Psoas muscle (tissue), 8 donors: ENCODE measurements around the gene SNRNP25. TPM values are rescaled to one million over a fixed set of nuclear protein-coding genes. Genes with fewer than 3 reads are reported as not detected.

ENCODE experiments used
- ATAC-seq, 4 donors: fragments of 200-7000 bp; cut with Tn5 transposase; one replicate each; pipeline ENCODE4 v1.9.1; 2020; ENCODE audit warnings: moderate library complexity in 3 of 4, mild to moderate bottlenecking in 2 of 4
- DNase-seq, 2 donors: peaks; one replicate each; pipeline ENCODE4 v3.0.0-alpha.2; 2020
- H3K27ac ChIP-seq: fragments of 200-600 bp; one replicate; pipeline ENCODE4 v1.8.0; 2022
- H3K27me3 ChIP-seq, 3 donors: fragments of 200-600 bp in 1 of 3; one replicate each; pipeline versions ENCODE4 v1.6.1 to v1.8.0; 2013 to 2022; ENCODE audit warnings: low read length in 2 of 3, mild to moderate bottlenecking in 2 of 3, moderate library complexity in 1 of 3; ENCODE audit not compliant: insufficient read depth in 3 of 3
- H3K36me3 ChIP-seq, 2 donors: fragments of 200-600 bp in 1 of 2; one replicate each; pipeline versions ENCODE4 v1.6.1 to v1.8.0; 2013 to 2022; ENCODE audit warnings: low read depth in 1 of 2, mild to moderate bottlenecking in 1 of 2, moderate library complexity in 1 of 2; ENCODE audit not compliant: insufficient read depth in 1 of 2
- H3K4me1 ChIP-seq: fragments of 200-600 bp; one replicate; pipeline ENCODE4 v1.8.0; 2022
- H3K4me3 ChIP-seq: fragments of 200-600 bp; one replicate; pipeline ENCODE4 v1.8.0; 2022; ENCODE audit warnings: mild to moderate bottlenecking
- H3K9me3 ChIP-seq: fragments of 200-600 bp; one replicate; pipeline ENCODE4 v1.8.0; 2022
- WGBS, 3 donors: extraction: QIAGEN DNeasy Blood & Tissue Kit; methylation state at CpG; one replicate each; pipeline versions ENCODE4 v1.1.6 to v1.1.7; 2013; 5-methylcytosine and 5-hydroxymethylcytosine counted together
- intact Hi-C, 2 donors: fragments of 100-400 bp; cut with DNase I; formaldehyde crosslinking; loops; one replicate each; pipeline versions ENCODE4 v1.11.0 to v1.14.2; 2022
- polyA plus RNA-seq, 3 donors: library from polyadenylated mRNA; stranded (reverse); fragments of 200-250 nt; gene quantifications; one replicate each; pipeline ENCODE4 v1.2.3, GENCODE V29; 2013
- total RNA-seq, 4 donors: library from RNA; stranded (reverse); fragmentation: NEBNext Ultra II Directional in 2 of 4; extraction: Animal tissue kit (Norgen Biotek cat#: 25700) in 2 of 4; gene quantifications; one replicate each; pipeline versions ENCODE4 v1.2.1 to v1.2.4, GENCODE V29; 2021 to 2023
- TF ChIP-seq, protein P1 (sequence below): fragments of 200-600 bp; IDR thresholded peaks from one replicate; pipeline ENCODE4 v1.8.0; 2022; ENCODE audit warnings: antibody characterized with exemption
- donor health status: healthy with polysubstance abuse.
- donor health status: DM: no; HTN: no; CAD: no; lungs with moderate emphysema.
- donor health status: Bipolar disorder and iron deficiency.
- donor health status: healthy.
- donor health status: DM: yes; HTN: yes; CAD: no.
- donor health status: DM: no; HTN: no; CAD: no.
- donor health status: DM: no; HTN: no; CAD: no.
- donor health status: DM: yes; HTN: yes; CAD: no.

Gene SNRNP25
- total and polyA plus RNA-seq, 7 donors: 40.0 to 82.2 (median 62.0) TPM

DNA sequence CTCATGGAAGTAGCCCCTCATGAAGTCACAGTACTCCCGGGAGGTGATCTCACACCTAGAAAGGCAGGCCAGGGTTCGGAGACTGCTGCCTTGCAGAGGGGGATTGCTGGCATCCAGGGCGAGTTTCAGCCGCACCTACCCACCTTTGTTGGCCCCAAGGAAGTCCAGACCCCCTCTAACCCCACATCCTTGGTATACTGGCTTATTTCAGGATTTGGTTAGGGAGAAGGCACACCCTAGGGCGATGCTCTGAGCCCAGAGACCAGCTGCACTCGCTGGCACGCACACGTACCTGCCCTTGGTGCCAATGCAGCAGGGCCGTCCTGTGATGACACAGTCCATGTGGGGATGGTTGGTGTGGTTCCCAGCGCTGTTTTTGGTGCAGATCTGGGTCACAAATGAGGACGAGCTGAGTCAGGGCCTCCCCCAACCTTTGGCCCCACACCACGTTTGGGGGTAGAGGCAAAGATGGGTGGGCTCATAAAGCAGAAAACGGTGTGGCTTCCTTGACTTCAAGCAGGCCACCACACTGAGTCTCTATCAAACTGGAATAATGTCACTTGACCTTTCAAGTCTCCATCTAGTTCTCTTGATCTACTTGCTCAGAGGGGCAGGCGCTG is 5.9 kb downstream of the SNRNP25 start:
- intact Hi-C loops: no loop called here
- H3K4me3 ChIP-seq: no peak overlapping the region
- WGBS, 3 donors: 56 to 76% (median 59%) methylated on average over 14 of the region's 14 CpGs
- peaks cover 11% of the 10 kb centered on the region for H3K4me1 ChIP-seq
- H3K9me3 ChIP-seq: no peaks in the 10 kb centered on the region
- ATAC-seq (peak in 2 of 4 donors; percentile 31 to 33), DNase-seq (peak in 1 of 2 donors; percentile 10)
- peaks cover 7 to 93% of the 10 kb centered on the region in 2 donors for H3K36me3 ChIP-seq
- TF ChIP-seq, protein P1, sequence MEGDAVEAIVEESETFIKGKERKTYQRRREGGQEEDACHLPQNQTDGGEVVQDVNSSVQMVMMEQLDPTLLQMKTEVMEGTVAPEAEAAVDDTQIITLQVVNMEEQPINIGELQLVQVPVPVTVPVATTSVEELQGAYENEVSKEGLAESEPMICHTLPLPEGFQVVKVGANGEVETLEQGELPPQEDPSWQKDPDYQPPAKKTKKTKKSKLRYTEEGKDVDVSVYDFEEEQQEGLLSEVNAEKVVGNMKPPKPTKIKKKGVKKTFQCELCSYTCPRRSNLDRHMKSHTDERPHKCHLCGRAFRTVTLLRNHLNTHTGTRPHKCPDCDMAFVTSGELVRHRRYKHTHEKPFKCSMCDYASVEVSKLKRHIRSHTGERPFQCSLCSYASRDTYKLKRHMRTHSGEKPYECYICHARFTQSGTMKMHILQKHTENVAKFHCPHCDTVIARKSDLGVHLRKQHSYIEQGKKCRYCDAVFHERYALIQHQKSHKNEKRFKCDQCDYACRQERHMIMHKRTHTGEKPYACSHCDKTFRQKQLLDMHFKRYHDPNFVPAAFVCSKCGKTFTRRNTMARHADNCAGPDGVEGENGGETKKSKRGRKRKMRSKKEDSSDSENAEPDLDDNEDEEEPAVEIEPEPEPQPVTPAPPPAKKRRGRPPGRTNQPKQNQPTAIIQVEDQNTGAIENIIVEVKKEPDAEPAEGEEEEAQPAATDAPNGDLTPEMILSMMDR: no peak
- no peak overlapping the region for H3K27ac ChIP-seq
- H3K27me3 ChIP-seq: no peaks in the 10 kb centered on the region

DNA sequence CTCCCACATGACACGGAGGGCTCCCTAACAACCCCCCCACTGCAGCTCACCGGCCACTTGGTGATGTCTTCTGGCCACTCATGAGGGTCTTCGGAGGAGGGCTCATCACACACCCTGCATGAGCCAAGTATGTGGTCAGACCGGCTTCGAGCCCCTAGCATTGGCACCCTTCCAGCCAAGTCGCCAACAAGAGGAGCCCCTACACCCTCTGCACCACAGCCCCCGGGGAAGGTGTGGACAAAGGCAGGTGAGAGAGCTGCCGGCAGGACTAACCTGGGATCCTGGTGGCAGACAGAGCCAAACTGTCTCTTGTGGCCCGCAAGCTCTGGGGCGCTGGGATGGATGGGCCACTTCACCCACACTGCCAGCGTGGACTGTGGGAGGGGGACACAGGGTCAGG is 6.5 kb downstream of the SNRNP25 start:
- no peak overlapping the region for H3K4me3 ChIP-seq
- H3K27ac ChIP-seq: no peak overlapping the region
- ATAC-seq: no peak
- TF ChIP-seq, protein P1: no peak
- H3K27me3 ChIP-seq: no peaks in the 10 kb centered on the region
- 79 to 83% (median 81%) methylated on average over 11 of the region's 11 CpGs for WGBS, 3 donors
- H3K9me3 ChIP-seq: no peaks in the 10 kb centered on the region
- intact Hi-C loops: no loop called here
- DNase-seq: peak in 1 of 2 donors; percentile 12
- H3K4me1 ChIP-seq: peaks cover 11% of the 10 kb centered on the region
- H3K36me3 ChIP-seq: peaks cover 7 to 96% of the 10 kb centered on the region in 2 donors

DNA sequence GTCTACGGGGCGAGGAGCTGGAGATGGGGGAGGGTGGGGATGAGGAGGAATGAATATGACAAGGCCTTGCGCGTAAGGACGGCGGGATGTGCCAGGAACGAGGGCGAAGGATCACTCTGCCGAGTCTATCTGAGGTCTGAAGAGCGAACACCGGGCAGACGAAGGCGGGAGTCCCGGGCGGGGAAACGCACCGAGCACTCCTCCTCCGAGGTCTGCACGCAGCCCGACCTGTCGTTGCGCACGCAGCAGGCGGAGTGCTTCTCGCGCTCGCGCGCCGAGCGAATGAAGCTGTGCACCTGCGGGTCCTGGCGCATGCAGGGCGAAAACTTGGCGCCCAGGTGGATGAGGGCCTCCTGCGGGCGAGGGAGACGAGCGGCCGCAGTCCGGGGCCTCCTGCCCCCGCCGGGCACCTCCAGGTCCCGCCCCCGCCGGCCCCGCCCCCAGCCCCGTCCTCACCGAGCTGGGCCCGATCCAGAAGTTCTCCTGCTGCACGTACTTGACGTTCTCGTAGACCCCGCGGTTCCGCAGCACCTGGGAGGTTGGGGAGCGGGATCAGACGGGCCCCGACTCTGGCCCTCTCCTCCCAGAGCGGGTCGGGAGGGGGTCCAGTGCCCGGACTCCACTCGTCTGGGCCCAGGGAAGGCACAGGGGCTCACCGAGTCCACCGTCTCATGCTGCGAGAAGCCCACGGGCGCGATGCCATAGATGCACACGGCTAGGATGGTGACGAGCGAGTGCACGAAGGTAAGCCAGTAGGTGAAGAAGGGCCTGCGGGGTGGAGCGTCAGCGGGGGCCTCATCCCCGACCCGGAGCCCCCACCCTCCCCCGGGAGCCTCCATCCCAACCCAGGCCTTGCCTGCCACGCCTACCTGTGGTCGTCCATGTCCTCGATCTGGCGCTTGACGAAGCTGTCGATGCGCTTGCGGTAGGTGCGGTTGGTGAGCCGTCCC is 7.6 kb downstream of the SNRNP25 start:
- intact Hi-C loops: no loop called here
- Histone ChIP-seq H3K36me3 (peaks cover 7 to 85% of the 10 kb centered on the region in 2 donors), H3K4me1 (peaks cover 16% of the 10 kb centered on the region), H3K27ac (no peak overlapping the region), H3K4me3 (no peak overlapping the region), H3K9me3 (no peaks in the 10 kb centered on the region), H3K27me3 (no peaks in the 10 kb centered on the region)
- ATAC-seq (no peak), DNase-seq (peak; percentile 15 to 54)
- WGBS, 3 donors: 81 to 83% (median 83%) methylated on average over 87 to 89 of the region's 89 CpGs
- TF ChIP-seq, protein P1: no peak

DNA sequence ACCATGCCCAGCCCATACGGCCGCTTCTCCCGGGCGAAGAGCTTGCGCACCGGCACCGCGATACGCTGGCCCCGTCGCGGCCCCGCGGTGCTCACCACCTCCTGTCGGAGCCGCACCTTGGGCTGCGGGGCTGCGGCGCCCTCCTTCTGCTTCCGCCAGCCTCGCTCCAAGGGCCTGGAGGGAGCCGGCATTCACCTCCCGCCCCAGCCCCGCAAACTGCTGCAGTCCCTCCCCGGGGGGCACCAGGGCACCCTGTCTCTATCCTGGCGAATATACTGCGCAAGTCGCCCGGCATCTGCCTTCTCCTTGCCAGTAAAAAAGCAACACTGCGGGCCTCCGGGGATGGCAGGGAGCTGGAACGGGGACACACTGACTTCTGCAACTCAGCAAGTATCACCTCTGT is 8.3 kb downstream of the SNRNP25 start:
- H3K36me3 ChIP-seq: peaks cover 7 to 78% of the 10 kb centered on the region in 2 donors
- DNase-seq: peak; percentile 13 to 50

More for the DNA sequence above, 8.3 kb downstream of the SNRNP25 start:
- no peak overlapping the region for H3K4me3 ChIP-seq
- 87 to 93% (median 90%) methylated on average over 24 to 32 of the region's 32 CpGs for WGBS, 3 donors
- no peaks in the 10 kb centered on the region for H3K27me3 ChIP-seq
- TF ChIP-seq, protein P1: no peak
- H3K27ac ChIP-seq: no peak overlapping the region
- peaks cover 16% of the 10 kb centered on the region for H3K4me1 ChIP-seq
- intact Hi-C loops: no loop called here
- H3K9me3 ChIP-seq: no peaks in the 10 kb centered on the region
- ATAC-seq: no peak
